ENCODE data around the gene SSBP4. TPM values are rescaled to one million over a fixed set of nuclear protein-coding genes. Genes with fewer than 3 reads are reported as not detected.
A peak's percentile ranks its signal among the peaks of the same experiment; 100 is the strongest.

Gene SSBP4
- total and polyA plus RNA-seq, 2 of the 8 experiments (the other 6 are each of a cell fraction or from before 2014, with no cell fraction given): 26.4 to 33.7 TPM

DNA sequence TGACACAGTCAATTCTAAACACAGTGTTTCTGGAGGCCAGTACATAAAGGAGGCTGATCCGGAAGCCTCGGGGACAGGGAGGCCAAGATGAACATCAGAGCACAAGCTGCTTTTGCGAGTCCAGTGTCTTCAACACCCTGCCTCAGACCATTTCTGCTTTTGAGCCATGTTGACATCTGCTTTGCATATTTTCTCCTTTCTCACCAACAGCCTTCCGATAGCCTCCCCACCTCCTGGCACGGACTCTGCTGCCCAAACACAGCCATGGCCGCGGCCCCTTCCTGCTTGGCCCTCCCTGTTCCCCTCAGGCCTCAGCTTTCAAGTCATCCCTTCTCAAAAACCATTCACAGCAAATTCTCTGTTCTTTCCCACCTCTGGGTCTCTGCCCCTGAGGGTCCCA is 25.4 kb upstream of the SSBP4 start:
- no peaks in the 10 kb centered on the region for H3K79me1 ChIP-seq (ENCODE audit: low read depth, low read length)
- no peak overlapping the region for H2AFZ ChIP-seq (ENCODE audit: low read length)

More for the DNA sequence above, 25.4 kb upstream of the SSBP4 start:
- H3K79me2 ChIP-seq (ENCODE audit: control insufficient read depth in 1 of 2, insufficient read depth in 2 of 2, low read length in 2 of 2): no peaks in the 10 kb centered on the region
- peaks cover 0 to 12% (median 4%) of the 10 kb centered on the region in 4 experiments; a peak in 5 of 7 replicates for H3K4me1 ChIP-seq (replicated peaks in 1 of 4; ENCODE audit: control insufficient read depth in 3 of 4, insufficient read depth in 4 of 4, low read length in 3 of 4)
- TF ChIP-seq SIN3A (conservative IDR thresholded peaks at IDR 0.05 in 1 of 2, IDR thresholded peaks at IDR 0.05 in 1 of 2; ENCODE audit: low read depth in 1 of 2, low read length in 2 of 2): no peak
- no peak for TF ChIP-seq ATF2 (IDR thresholded peaks at IDR 0.05; ENCODE audit: low read length)
- TF ChIP-seq SP4 (IDR thresholded peaks at IDR 0.05; ENCODE audit: low read length): no peak
- TF ChIP-seq GTF2F1 (IDR thresholded peaks at IDR 0.05; ENCODE audit: borderline replicate concordance, low read depth, low read length): no peak
- TF ChIP-seq TBP (IDR thresholded peaks at IDR 0.05; ENCODE audit: low read depth, low read length): no peak
- no peak for TF ChIP-seq KDM4A (IDR thresholded peaks at IDR 0.05; ENCODE audit: low read depth, low read length, severe bottlenecking)
- 95% methylated on average over 7 of the region's 7 CpGs; no CpG with 5 or more reads in 1 of the 2 experiments for WGBS, 2 experiments (ENCODE audit: extremely low coverage in 1 of 2, insufficient coverage in 1 of 2, insufficient read length in 1 of 2, insufficient replicate concordance in 2 of 2, low coverage in 1 of 2, low lambda C conversion rate in 2 of 2, missing lambda C conversion rate in 1 of 2)
- peaks cover 0 to 9% (median 7%) of the 10 kb centered on the region in 4 experiments; a peak in 6 of 7 replicates for H3K27me3 ChIP-seq (replicated peaks in 1 of 4; ENCODE audit: control insufficient read depth in 3 of 4, extremely low read depth in 1 of 4, insufficient read depth in 3 of 4, low read length in 3 of 4)
- no peak overlapping the region for H2BK12ac ChIP-seq (ENCODE audit: low read depth, low read length)
- H3K36me3 ChIP-seq (ENCODE audit: control insufficient read depth in 2 of 4, insufficient read depth in 4 of 4, low read length in 3 of 4): no peaks in the 10 kb centered on the region
- H3K23ac ChIP-seq (ENCODE audit: insufficient read length): no peak overlapping the region
- H3K14ac ChIP-seq (ENCODE audit: insufficient read length): no peak overlapping the region
- 0 out of 2 replicates have a peak overlapping the region, but pooled peaks have one; percentile 4 for H2BK20ac ChIP-seq (ENCODE audit: low read length)
- H4K5ac ChIP-seq (ENCODE audit: insufficient read length, low read depth, low read length): no peak overlapping the region
- no peak overlapping the region for H3K9ac ChIP-seq (replicated peaks in 1 of 4; ENCODE audit: extremely low read depth in 1 of 4, low read depth in 3 of 4, low read length in 3 of 4)
- H4K20me1 ChIP-seq (replicated peaks in 1 of 2; ENCODE audit: control insufficient read depth in 1 of 2, insufficient read depth in 2 of 2, low read length in 2 of 2): no peaks in the 10 kb centered on the region
- no peak overlapping the region for H3K27ac ChIP-seq (ENCODE audit: low read depth, low read length)
- POLR2A ChIA-PET (ENCODE audit: partially characterized antibody): interaction anchor here (2.0 kb wide), 1 partner anchor 21 kb away, joined by 4 read pairs; no protein-coding TSS in a partner anchor
- H3K9me3 ChIP-seq (ENCODE audit: insufficient read depth in 2 of 2, low read depth in 1 of 2, low read length in 1 of 2): no peaks in the 10 kb centered on the region
- H3K23me2 ChIP-seq (ENCODE audit: low read depth, low read length): no peaks in the 10 kb centered on the region
- no peak overlapping the region for H2BK15ac ChIP-seq (ENCODE audit: low read length)
- H4K8ac ChIP-seq (ENCODE audit: extremely low read depth, insufficient read depth, low read length): no peak overlapping the region
- H3K56ac ChIP-seq (replicated peaks; ENCODE audit: insufficient read length, low read depth, low read length): no peak overlapping the region
- H2BK5ac ChIP-seq (ENCODE audit: low read depth, low read length): no peak overlapping the region
- FAIRE-seq (no peak), DNase-seq (ENCODE audit: low read depth in 1 of 2, low spot score in 2 of 2) (no peak)
- H2BK120ac ChIP-seq (replicated peaks; ENCODE audit: low read depth, low read length): no peak overlapping the region
- H3K18ac ChIP-seq (ENCODE audit: extremely low read depth, low read length): no peak overlapping the region
- no peak overlapping the region for H3K4ac ChIP-seq (replicated peaks; ENCODE audit: insufficient read length, low read depth, low read length)
- H2AK5ac ChIP-seq (ENCODE audit: low read depth, low read length): no peak overlapping the region
- CTCF ChIA-PET (ENCODE audit: partially characterized antibody): interaction anchor here (0.8 to 10.4 kb wide), 6 partner anchors 20 to 116 kb away, joined by 3 to 177 read pairs (median 3); partner anchors contain the start of gene SSBP4
- H3K4me3 ChIP-seq (ENCODE audit: extremely low read depth in 1 of 4, insufficient read depth in 2 of 4, low read depth in 3 of 4, low read length in 4 of 4): no peak overlapping the region
- no peak overlapping the region for H3K4me2 ChIP-seq (ENCODE audit: insufficient read depth in 1 of 2, low read depth in 2 of 2, low read length in 2 of 2)
- H4K91ac ChIP-seq (replicated peaks; ENCODE audit: insufficient read length, low read length): no peak overlapping the region

Data from H1 (cell line).